Forelimb muscle (tissue), 1 donor: ENCODE results near the gene SDR42E1. TPM values are rescaled to one million over a fixed set of nuclear protein-coding genes. Genes with fewer than 3 reads are reported as not detected.

Source experiments
- DNase-seq: peaks from one replicate; pipeline ENCODE4 v3.0.0-alpha.2; 2013; ENCODE audit warnings: low read depth
- polyA plus RNA-seq: library from polyadenylated mRNA; unstranded; fragments of 120-200 nt; gene quantifications from one replicate; pipeline ENCODE4 v1.2.1, GENCODE V29; 2013; ENCODE audit not compliant: insufficient read length

Gene SDR42E1, protein sequence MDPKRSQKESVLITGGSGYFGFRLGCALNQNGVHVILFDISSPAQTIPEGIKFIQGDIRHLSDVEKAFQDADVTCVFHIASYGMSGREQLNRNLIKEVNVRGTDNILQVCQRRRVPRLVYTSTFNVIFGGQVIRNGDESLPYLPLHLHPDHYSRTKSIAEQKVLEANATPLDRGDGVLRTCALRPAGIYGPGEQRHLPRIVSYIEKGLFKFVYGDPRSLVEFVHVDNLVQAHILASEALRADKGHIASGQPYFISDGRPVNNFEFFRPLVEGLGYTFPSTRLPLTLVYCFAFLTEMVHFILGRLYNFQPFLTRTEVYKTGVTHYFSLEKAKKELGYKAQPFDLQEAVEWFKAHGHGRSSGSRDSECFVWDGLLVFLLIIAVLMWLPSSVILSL
- 0.44 TPM for polyA plus RNA-seq

GRCh38 chr16:82011199-82011641 is at the start of gene SDR42E1:
TSS of gene SDR42E1 (minus strand) at chr16:82011470. CDS start at chr16:82000858, 10,612 bp downstream.
- DNase-seq = no peak

DNA sequence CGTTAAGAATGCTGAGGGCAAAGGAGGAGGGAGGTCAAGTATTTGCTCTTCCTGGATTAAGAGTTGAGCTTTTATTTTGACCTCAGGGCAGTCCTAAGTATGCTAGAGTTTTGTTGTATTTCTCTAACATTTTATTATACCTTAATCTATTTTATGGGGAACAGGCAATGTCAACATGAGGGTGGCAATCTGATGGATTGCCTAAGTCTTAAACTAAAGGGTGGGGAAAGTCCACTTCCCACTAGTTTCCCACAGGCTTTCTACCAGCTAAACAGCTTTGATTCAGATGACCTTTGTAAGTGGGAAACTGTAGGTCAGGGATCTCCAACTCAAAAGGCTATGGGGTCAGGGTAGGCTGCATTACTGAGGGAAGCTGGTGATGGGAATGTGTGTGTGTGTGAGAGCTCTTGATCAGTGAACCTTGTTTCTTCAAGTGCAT is 48.7 kb upstream of the SDR42E1 start:
- no peak for DNase-seq

- no peak for DNase-seq
Observed at GRCh38 chr16:82059161-82059982, 48.1 kb upstream of the SDR42E1 start.

- DNase-seq = no peak
Observed at GRCh38 chr16:82056550-82056896, 45.3 kb upstream of the SDR42E1 start.

DNA sequence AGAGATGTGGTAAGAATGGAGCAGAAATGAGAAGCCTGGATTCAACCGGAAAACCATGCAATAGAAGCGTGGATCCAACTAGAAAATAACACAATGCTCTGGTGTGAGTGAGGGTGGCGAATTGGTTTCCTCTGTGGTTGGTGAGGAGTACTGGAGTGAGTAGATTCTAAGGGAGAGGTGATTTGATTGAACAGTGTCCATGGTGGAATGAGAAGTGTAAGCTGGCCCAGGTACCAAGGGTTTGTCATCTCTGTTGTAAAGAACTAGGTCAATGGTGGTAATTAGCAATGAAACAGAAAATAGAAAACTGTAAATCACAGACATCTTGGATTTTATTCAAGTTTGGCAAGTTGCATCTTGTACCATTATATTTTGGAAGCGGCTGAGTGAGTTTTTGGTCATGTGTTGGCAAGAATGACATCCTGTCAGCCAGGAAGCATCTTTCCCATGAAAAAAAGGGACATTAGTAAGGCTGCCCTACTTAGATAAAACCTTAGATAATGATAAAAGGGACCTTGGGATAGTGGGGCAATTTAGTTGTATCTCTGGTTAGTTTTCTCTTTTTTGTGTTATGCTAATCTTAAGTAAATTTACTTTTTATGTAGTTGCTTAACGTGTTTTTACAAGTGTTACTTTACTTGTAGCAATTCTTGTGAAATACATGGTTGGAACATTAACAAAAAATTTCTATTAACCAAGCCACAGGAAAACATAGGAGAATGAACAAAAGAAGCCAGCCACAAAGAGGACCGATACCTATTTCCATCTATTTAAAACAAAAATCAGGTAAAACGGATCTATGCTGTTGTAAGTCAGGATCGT is 44.7 kb upstream of the SDR42E1 start:
- no peak for DNase-seq

GRCh38 chr16:82055117-82055516 is 43.8 kb upstream of the SDR42E1 start:
- DNase-seq = no peak

- no peak for DNase-seq
Observed at GRCh38 chr16:82051656-82052055, 40.4 kb upstream of the SDR42E1 start.

GRCh38 chr16:82050909-82051357 is 39.7 kb upstream of the SDR42E1 start:
- no peak for DNase-seq

GRCh38 chr16:82050506-82050905 is 39.2 kb upstream of the SDR42E1 start:
- DNase-seq = no peak

- no peak for DNase-seq
Observed at GRCh38 chr16:82049484-82049883, 38.2 kb upstream of the SDR42E1 start.

- DNase-seq = no peak
Observed at GRCh38 chr16:82047787-82048186, 36.5 kb upstream of the SDR42E1 start.

DNA sequence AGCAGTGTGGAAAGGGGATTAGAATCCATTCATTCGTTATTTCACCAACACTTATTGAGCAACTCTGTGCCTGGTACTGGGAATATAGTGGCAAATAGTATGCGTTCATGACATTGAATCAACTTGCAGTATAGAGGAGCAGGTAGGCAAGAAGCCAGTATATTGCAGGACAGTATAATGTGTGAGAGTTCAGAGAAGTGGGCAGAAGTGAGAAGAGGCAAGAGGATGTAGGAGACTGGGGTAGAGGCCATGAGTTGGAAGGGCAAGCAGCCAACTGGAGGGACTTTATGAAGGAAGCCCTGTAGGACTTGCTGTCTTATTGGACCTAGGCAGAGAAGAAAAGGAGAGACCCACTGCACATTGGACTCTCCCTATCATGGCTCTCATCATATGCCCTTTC is 36.1 kb upstream of the SDR42E1 start:
- DNase-seq = no peak

DNA sequence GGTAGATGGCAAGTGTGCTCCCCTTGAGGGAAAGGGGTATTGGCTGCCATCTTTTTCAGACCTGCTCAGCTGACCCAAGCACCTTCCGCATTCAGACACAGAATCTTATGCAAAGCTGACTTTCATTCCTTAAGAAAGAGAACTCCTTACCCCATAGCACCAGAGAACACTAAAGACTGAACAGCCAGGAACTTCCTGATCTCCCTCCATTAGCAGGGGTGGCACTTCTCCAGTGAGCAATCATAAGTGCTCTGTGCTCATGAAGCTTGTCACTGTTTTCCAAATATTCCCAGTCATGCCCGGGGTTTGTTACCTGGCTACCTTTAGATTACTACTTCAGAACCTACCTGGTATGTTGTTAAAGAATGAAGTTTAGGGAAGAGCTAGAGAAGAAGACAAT is 35.7 kb upstream of the SDR42E1 start:
- no peak for DNase-seq

GRCh38 chr16:82046541-82046940 is 35.3 kb upstream of the SDR42E1 start:
- DNase-seq = no peak

DNA sequence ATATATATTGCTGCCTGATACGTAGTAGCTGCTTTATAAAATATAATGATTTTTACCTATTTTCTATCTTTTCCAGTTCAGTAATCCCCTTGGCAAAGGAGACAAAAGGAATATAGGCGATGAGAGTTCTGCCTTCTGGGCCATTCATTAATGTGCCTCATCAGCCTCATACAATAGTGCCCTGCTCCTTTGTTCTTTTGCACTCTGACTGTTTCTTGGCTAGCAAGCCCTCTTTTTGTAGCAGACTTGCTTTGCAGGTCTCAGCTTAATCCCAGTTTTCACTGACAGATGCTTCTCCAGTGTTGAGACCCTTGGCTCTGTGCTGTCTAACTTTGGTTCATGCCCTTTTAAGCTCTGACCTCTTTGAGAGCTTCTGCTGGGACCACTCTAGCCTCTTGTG is 34.2 kb upstream of the SDR42E1 start:
- no peak for DNase-seq

- no peak for DNase-seq
Observed at GRCh38 chr16:82044585-82044911, 33.3 kb upstream of the SDR42E1 start.

DNA sequence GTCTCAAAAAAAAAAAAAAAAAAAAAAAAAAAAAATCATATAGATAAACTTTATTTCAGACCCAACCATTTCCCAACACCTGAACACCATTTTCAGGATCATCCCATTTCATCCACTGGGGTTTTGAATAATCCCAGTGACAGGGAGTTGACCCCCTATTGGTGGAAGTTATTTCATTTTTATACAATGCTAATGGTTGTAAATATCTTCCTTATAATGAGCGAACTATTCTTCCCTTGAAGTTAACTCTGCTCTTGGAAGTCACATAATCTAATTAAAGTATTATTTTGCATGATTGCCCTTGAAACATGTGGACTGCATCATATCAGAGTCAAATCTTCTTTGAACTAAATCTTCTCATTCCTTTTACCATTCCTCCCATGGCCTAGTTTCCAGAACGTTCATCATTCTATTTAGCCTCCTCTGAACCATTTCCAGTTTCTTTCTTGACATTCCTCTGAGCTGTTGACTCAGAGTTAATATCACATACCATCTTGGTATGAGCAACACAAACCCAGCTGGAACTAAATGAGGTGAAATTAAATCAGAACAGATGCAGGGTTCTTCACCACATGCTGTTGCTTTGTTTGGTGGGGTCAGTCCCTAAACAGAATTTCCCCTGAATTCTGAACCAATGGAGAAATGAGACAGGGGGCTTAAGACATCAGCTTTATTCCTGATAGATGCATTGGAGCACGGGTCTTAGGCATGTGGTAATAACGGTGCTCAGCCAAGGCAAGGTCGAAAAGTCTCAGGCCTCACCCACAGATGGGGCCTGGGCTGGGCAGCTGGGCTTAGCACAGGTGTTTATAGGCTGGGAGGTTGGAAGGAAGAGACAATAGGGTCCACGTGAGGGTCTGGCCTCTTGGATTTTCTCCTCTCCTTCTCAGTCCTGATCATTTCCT is 32.7 kb upstream of the SDR42E1 start:
- DNase-seq = no peak

- no peak for DNase-seq
Observed at GRCh38 chr16:82042846-82043245, 31.6 kb upstream of the SDR42E1 start.

DNA sequence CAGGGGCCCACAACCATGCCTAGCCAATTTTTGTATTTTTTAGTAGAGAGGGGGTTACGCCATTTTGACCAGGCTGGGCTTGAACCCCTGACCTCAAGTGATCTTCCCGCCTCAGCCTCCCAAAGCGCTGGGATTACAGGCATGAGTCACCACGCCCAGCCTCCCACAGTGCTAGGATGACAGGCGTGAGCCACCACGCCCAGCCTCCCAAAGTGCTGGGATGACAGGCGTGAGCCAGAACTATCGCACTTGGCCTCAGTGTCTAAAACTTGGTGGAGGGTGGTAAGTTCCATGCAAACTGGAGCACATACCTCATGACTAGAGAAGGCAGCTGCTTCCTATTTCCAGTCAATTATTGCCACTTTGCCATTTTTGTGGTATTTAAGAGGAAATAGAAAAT is 30.9 kb upstream of the SDR42E1 start:
- no peak for DNase-seq

- no peak for DNase-seq
Observed at GRCh38 chr16:82041542-82041941, 30.3 kb upstream of the SDR42E1 start.

DNA sequence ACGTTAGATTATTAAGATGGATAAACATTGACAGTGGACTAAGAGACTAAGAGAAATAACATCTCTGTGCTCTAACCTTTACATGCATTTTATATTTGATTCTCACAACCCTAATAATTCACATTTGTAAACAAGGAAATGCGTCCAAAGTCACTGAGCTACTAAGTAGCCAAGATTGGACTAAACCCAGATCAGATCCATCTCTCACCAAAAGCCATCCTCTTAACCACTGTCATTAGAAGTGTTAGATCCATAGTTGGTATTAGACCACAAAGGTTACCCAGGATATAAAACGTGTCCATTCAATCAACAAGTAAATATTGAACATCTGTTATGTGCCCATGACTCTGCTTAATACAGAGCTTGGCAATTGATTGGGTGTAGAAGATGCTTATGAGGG is 29.0 kb upstream of the SDR42E1 start:
- no peak for DNase-seq
